Activated naive CD8-positive, alpha-beta T cell treated with anti-CD3 and anti-CD28 coated beads, Interleukin-2, amount 50 U/mL, for 24 hours (primary cell): ENCODE data around the gene ZNF653.
"Not testable (repeated sequence)": the region's sequence is repeated elsewhere in the genome, so short reads cannot be mapped to it uniquely, and the experiment has no call there.

Source experiments
- ATAC-seq: fragments of 150-1000 bp; cut with Tn5 transposase; one replicate; pipeline ENCODE4 v1.10.0; 2021
- DNase-seq: peaks from one replicate; pipeline ENCODE4 v3.0.0; 2021
- H3K27ac Mint-ChIP-seq: one replicate; pipeline ENCODE4 v1.8.0; 2021; ENCODE audit warnings: mild to moderate bottlenecking, mixed read lengths
- H3K27me3 Mint-ChIP-seq: one replicate; pipeline ENCODE4 v1.8.0; 2021; ENCODE audit warnings: mixed read lengths
- H3K36me3 Mint-ChIP-seq: one replicate; pipeline ENCODE4 v1.8.0; 2021; ENCODE audit warnings: low read depth, mixed read lengths
- H3K4me1 Mint-ChIP-seq: one replicate; pipeline ENCODE4 v1.8.0; 2021; ENCODE audit warnings: mixed read lengths
- H3K4me3 Mint-ChIP-seq: one replicate; pipeline ENCODE4 v1.8.0; 2021; ENCODE audit warnings: mild to moderate bottlenecking, moderate library complexity, mixed read lengths
- H3K9me3 Mint-ChIP-seq: one replicate; pipeline ENCODE4 v1.8.0; 2021; ENCODE audit warnings: mixed read lengths

The ZNF653 gene

GRCh38 chr19:11479898-11480714, 25.5 kb downstream of the ZNF653 start:
- H3K27me3 Mint-ChIP-seq, result peaks cover 31% of the 10 kb centered on the region
- H3K4me1 Mint-ChIP-seq, result peaks cover 19% of the 10 kb centered on the region
- H3K4me3 Mint-ChIP-seq, result no peak overlapping the region
- H3K9me3 Mint-ChIP-seq, result no peaks in the 10 kb centered on the region
- no peak overlapping the region for H3K27ac Mint-ChIP-seq
- no peak for DNase-seq
- H3K36me3 Mint-ChIP-seq, result peaks cover 6% of the 10 kb centered on the region
- no peak for ATAC-seq

GRCh38 chr19:11479090-11479897, 26.3 kb downstream of the ZNF653 start:
- peaks cover 31% of the 10 kb centered on the region for H3K27me3 Mint-ChIP-seq
- no peak overlapping the region for H3K27ac Mint-ChIP-seq
- H3K4me3 Mint-ChIP-seq, result no peak overlapping the region
- no peaks in the 10 kb centered on the region for H3K9me3 Mint-ChIP-seq
- peaks cover 19% of the 10 kb centered on the region for H3K4me1 Mint-ChIP-seq
- DNase-seq (peak; percentile 56), ATAC-seq (no peak)
- H3K36me3 Mint-ChIP-seq, result peaks cover 6% of the 10 kb centered on the region

- H3K27ac Mint-ChIP-seq, result no peak overlapping the region
- H3K27me3 Mint-ChIP-seq, result peaks cover 31% of the 10 kb centered on the region
- peaks cover 2% of the 10 kb centered on the region for H3K36me3 Mint-ChIP-seq
- ATAC-seq, result no peak
- H3K4me1 Mint-ChIP-seq, result peaks cover 19% of the 10 kb centered on the region
- no peak for DNase-seq
- no peaks in the 10 kb centered on the region for H3K9me3 Mint-ChIP-seq
- no peak overlapping the region for H3K4me3 Mint-ChIP-seq
Observed at GRCh38 chr19:11478167-11479089, 27.2 kb downstream of the ZNF653 start.

- Mint-ChIP-seq H3K36me3 (no peaks in the 10 kb centered on the region), H3K9me3 (no peaks in the 10 kb centered on the region), H3K4me3 (no peak overlapping the region), H3K4me1 (peaks cover 2% of the 10 kb centered on the region), H3K27me3 (peaks cover 26% of the 10 kb centered on the region), H3K27ac (no peak overlapping the region)
- ATAC-seq, result no peak
- DNase-seq, result no peak
Observed at GRCh38 chr19:11475861-11476260, 29.8 kb downstream of the ZNF653 start.

GRCh38 chr19:11475343-11475742, 30.3 kb downstream of the ZNF653 start:
- not testable (repeated sequence) for H3K36me3 Mint-ChIP-seq, H3K4me3 Mint-ChIP-seq, H3K4me1 Mint-ChIP-seq, H3K27ac Mint-ChIP-seq, DNase-seq, ATAC-seq, H3K9me3 Mint-ChIP-seq
- peaks cover 26% of the 10 kb centered on the region for H3K27me3 Mint-ChIP-seq

- Mint-ChIP-seq H3K27me3 (peaks cover 20% of the 10 kb centered on the region), H3K27ac (no peak overlapping the region), H3K36me3 (no peaks in the 10 kb centered on the region)
Observed at GRCh38 chr19:11473725-11474124, 31.9 kb downstream of the ZNF653 start.

GRCh38 chr19:11468266-11468845, 37.3 kb downstream of the ZNF653 start:
- DNase-seq, H3K36me3 Mint-ChIP-seq, H3K27ac Mint-ChIP-seq, H3K4me3 Mint-ChIP-seq, H3K9me3 Mint-ChIP-seq, H3K27me3 Mint-ChIP-seq, ATAC-seq, H3K4me1 Mint-ChIP-seq: not testable (repeated sequence)

More at GRCh38 chr19:11473725-11474124, 31.9 kb downstream of the ZNF653 start:
- Mint-ChIP-seq H3K9me3 (no peaks in the 10 kb centered on the region), H3K4me1 (no peaks in the 10 kb centered on the region), H3K4me3 (no peak overlapping the region)
- no peak for ATAC-seq
- no peak for DNase-seq

- DNase-seq (no peak), ATAC-seq (no peak)
- Mint-ChIP-seq H3K9me3 (no peaks in the 10 kb centered on the region), H3K27ac (no peak overlapping the region), H3K27me3 (peaks cover 2% of the 10 kb centered on the region), H3K4me3 (no peak overlapping the region), H3K36me3 (no peaks in the 10 kb centered on the region), H3K4me1 (no peaks in the 10 kb centered on the region)
Observed at GRCh38 chr19:11465600-11465999, 40.0 kb downstream of the ZNF653 start.

GRCh38 chr19:11464333-11465265, 41.0 kb downstream of the ZNF653 start:
- Mint-ChIP-seq H3K4me1 (no peaks in the 10 kb centered on the region), H3K4me3 (no peak overlapping the region), H3K27me3 (peaks cover 6% of the 10 kb centered on the region), H3K9me3 (no peaks in the 10 kb centered on the region), H3K27ac (no peak overlapping the region), H3K36me3 (no peaks in the 10 kb centered on the region)
- DNase-seq (no peak), ATAC-seq (no peak)

- H3K36me3 Mint-ChIP-seq, result no peaks in the 10 kb centered on the region
- H3K4me1 Mint-ChIP-seq, result no peaks in the 10 kb centered on the region
- no peak for DNase-seq
- ATAC-seq, result no peak
- no peaks in the 10 kb centered on the region for H3K9me3 Mint-ChIP-seq
- no peak overlapping the region for H3K27ac Mint-ChIP-seq
- H3K4me3 Mint-ChIP-seq, result no peak overlapping the region
- peaks cover 10% of the 10 kb centered on the region for H3K27me3 Mint-ChIP-seq
Observed at GRCh38 chr19:11463391-11463790, 42.2 kb downstream of the ZNF653 start.

- Mint-ChIP-seq H3K4me1 (no peaks in the 10 kb centered on the region), H3K36me3 (no peaks in the 10 kb centered on the region), H3K9me3 (no peaks in the 10 kb centered on the region), H3K27me3 (peaks cover 12% of the 10 kb centered on the region), H3K4me3 (no peak overlapping the region), H3K27ac (no peak overlapping the region)
- ATAC-seq, result no peak
- no peak for DNase-seq
Observed at GRCh38 chr19:11461453-11461852, 44.2 kb downstream of the ZNF653 start.

GRCh38 chr19:11460207-11460606, 45.4 kb downstream of the ZNF653 start:
- Mint-ChIP-seq H3K4me1 (no peaks in the 10 kb centered on the region), H3K36me3 (no peaks in the 10 kb centered on the region), H3K27me3 (peaks cover 12% of the 10 kb centered on the region), H3K9me3 (no peaks in the 10 kb centered on the region), H3K4me3 (no peak overlapping the region), H3K27ac (no peak overlapping the region)
- DNase-seq (peak; percentile 28), ATAC-seq (no peak)

GRCh38 chr19:11458912-11459311, 46.7 kb downstream of the ZNF653 start:
- not testable (repeated sequence) for H3K4me1 Mint-ChIP-seq, DNase-seq, H3K4me3 Mint-ChIP-seq, ATAC-seq, H3K27ac Mint-ChIP-seq, H3K9me3 Mint-ChIP-seq, H3K36me3 Mint-ChIP-seq
- peaks cover 12% of the 10 kb centered on the region for H3K27me3 Mint-ChIP-seq
